ENCODE results near the gene PAM.

PAM gene

GRCh38 chr5:102860035-102860434 is 104.9 kb downstream of the PAM start:
- Histone ChIP-seq H3K4me3 (ENCODE audit: low read depth, low read length) (no peak overlapping the region), H3K4me1 (ENCODE audit: control insufficient read depth, insufficient read depth, low read length) (peaks cover 10% of the 10 kb centered on the region), H3K36me3 (ENCODE audit: control insufficient read depth, insufficient read depth, low read length) (no peaks in the 10 kb centered on the region), H3K9ac (ENCODE audit: low read length) (no peak overlapping the region), H3K9me3 (ENCODE audit: control insufficient read depth, insufficient read depth, low read depth, low read length) (no peaks in the 10 kb centered on the region), H3K27me3 (ENCODE audit: control insufficient read depth, insufficient read depth, low read length) (no peaks in the 10 kb centered on the region), H3K27ac (ENCODE audit: low read depth, low read length) (no peak overlapping the region)

- no peaks in the 10 kb centered on the region; the same call in 1 of the 2 replicates for H3K27me3 ChIP-seq (ENCODE audit: control insufficient read depth, insufficient read depth, low read length)
- no peaks in the 10 kb centered on the region for H3K36me3 ChIP-seq (ENCODE audit: control insufficient read depth, insufficient read depth, low read length)
- H3K4me1 ChIP-seq (ENCODE audit: control insufficient read depth, insufficient read depth, low read length) = peaks cover 21% of the 10 kb centered on the region
- H3K9me3 ChIP-seq (ENCODE audit: control insufficient read depth, insufficient read depth, low read depth, low read length) = no peaks in the 10 kb centered on the region
- H3K9ac ChIP-seq (ENCODE audit: low read length) = no peak overlapping the region
- H3K4me3 ChIP-seq (ENCODE audit: low read depth, low read length) = no peak overlapping the region
- no peak overlapping the region for H3K27ac ChIP-seq (ENCODE audit: low read depth, low read length)
Measured at GRCh38 chr5:102863058-102863457, 108.0 kb downstream of the PAM start.

DNA sequence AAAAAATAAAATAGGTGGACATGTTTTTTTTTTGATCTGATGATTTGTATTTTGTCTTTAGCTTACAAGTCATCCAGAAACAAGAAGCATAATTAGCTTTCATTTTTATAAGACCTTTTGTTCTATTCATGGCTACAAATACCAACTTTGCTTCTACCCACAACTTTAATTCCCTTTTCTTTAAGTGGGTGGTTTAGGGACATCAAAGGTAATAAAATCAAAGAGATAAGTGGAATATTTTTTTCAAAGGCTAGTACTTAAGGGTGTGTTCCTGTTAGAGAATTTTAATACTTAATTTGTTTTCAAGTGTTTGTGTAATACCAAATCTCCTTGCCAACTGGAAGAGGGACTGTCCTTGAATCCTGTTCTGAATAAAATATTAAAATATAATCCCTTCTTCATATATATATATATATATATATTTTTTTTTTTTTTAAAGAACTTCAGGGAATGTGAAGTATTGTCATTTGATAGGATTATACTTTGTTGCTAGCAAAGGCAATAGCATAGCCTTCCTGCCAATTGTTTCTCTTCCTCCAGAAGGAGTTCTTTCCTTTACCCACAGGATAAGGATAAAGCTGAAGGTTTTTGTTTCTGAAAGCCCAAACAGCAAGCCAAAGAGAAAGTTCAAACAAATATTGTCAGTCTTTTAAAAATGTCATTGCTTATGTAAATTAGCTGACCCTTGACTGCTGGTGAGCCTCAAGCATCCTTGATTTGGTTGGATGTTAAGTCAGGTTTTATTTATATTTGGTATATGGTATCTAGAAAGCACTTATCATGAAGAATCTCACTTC is 108.9 kb downstream of the PAM start:
- Histone ChIP-seq H3K27ac (ENCODE audit: low read depth, low read length) (no peak overlapping the region), H3K27me3 (ENCODE audit: control insufficient read depth, insufficient read depth, low read length) (no peaks in the 10 kb centered on the region; the same call in 1 of the 2 replicates), H3K4me3 (ENCODE audit: low read depth, low read length) (no peak overlapping the region)

DNA sequence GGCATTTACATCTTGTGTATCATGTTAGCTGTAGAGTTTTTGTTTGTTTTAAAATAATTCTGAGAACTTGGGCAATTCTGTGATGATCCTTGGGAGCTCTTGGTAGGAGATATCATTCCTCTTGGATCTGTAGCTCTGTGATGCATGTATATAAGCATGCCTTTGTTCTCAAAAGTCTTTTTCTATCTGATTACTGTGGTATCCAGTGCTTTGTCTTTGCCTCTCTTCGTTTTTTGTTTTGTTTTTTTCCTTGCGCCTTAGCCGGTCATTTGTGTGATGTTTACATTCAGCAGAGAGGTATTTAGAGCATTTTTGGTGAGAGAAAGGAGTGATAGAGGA is 110.0 kb downstream of the PAM start:
- no peaks in the 10 kb centered on the region for H3K9me3 ChIP-seq (ENCODE audit: control insufficient read depth, insufficient read depth, low read depth, low read length)
- H3K27me3 ChIP-seq (ENCODE audit: control insufficient read depth, insufficient read depth, low read length) = no peaks in the 10 kb centered on the region; the same call in 1 of the 2 replicates
- no peaks in the 10 kb centered on the region for H3K36me3 ChIP-seq (ENCODE audit: control insufficient read depth, insufficient read depth, low read length)
- H3K9ac ChIP-seq (ENCODE audit: low read length) = peak overlapping the region; percentile 0
- H3K27ac ChIP-seq (ENCODE audit: low read depth, low read length) = peak overlapping the region; percentile 13; the same call in 1 of the 2 replicates
- H3K4me3 ChIP-seq (ENCODE audit: low read depth, low read length) = peak overlapping the region; percentile 76
- H3K4me1 ChIP-seq (ENCODE audit: control insufficient read depth, insufficient read depth, low read length) = peaks cover 21% of the 10 kb centered on the region

More for the DNA sequence above, 108.9 kb downstream of the PAM start:
- Histone ChIP-seq H3K36me3 (ENCODE audit: control insufficient read depth, insufficient read depth, low read length) (no peaks in the 10 kb centered on the region), H3K9ac (ENCODE audit: low read length) (no peak overlapping the region), H3K4me1 (ENCODE audit: control insufficient read depth, insufficient read depth, low read length) (peaks cover 21% of the 10 kb centered on the region), H3K9me3 (ENCODE audit: control insufficient read depth, insufficient read depth, low read depth, low read length) (no peaks in the 10 kb centered on the region)

DNA sequence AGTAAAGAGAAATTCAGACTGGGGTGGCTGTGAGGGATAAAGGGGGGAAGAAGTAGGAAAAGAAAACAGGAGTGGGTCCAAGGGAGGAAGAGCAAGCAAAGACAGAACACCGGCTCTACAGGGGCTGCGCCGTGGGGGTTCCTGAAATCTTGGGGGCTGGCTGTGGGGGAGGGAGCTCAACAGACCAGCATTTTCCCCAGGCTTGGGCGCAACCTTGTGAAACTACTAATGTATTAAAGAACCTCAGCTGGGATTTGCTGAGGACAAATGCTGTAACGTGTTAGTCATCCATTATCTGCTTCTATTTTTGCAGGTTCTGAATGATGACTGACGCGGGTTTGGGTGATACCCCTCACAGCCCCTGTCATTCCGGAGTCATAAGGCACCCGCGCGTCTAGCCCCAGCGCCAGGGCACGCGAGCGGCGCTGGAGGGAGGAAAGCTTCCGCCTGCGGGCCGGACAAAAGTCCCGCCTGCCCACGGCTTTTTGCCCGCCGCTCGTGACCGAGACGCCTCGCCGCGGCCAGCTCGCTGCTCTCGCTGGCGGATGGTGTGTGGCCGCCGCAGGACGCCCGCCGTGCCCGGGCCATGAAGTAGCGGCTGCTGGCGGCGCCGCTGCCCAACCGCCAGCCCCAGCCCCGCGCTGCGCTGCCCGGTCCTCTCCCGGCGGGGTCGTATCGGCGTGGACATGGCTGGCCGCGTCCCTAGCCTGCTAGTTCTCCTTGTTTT is 110.6 kb downstream of the PAM start:
- Histone ChIP-seq H3K4me3 (ENCODE audit: low read depth, low read length) (peak overlapping the region; percentile 76), H3K27ac (ENCODE audit: low read depth, low read length) (no peak overlapping the region), H3K27me3 (ENCODE audit: control insufficient read depth, insufficient read depth, low read length) (no peaks in the 10 kb centered on the region; the same call in 1 of the 2 replicates), H3K36me3 (ENCODE audit: control insufficient read depth, insufficient read depth, low read length) (no peaks in the 10 kb centered on the region), H3K9me3 (ENCODE audit: control insufficient read depth, insufficient read depth, low read depth, low read length) (no peaks in the 10 kb centered on the region), H3K9ac (ENCODE audit: low read length) (peak overlapping the region; percentile 71), H3K4me1 (ENCODE audit: control insufficient read depth, insufficient read depth, low read length) (peaks cover 21% of the 10 kb centered on the region)

DNA sequence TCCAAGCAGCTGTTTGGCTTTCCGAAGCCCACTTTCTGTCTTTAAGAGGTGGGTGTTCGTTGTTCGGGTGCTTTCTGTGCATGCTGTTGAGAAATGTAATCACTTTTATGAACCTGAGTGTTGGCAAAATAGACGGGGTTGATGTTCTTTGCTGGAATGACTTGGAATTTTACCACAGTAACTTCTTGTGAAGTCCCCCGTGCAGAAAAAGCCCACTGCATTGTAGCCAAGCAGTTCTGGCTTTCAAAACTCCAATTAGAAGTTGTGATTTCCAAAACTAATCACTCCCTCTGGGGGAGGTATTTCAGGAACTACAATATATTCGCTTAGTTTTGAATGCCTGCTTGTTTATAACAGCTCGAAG is 111.1 kb downstream of the PAM start:
- Histone ChIP-seq H3K36me3 (ENCODE audit: control insufficient read depth, insufficient read depth, low read length) (no peaks in the 10 kb centered on the region), H3K27ac (ENCODE audit: low read depth, low read length) (no peak overlapping the region), H3K9ac (ENCODE audit: low read length) (peak overlapping the region; percentile 71), H3K4me1 (ENCODE audit: control insufficient read depth, insufficient read depth, low read length) (peaks cover 21% of the 10 kb centered on the region), H3K9me3 (ENCODE audit: control insufficient read depth, insufficient read depth, low read depth, low read length) (no peaks in the 10 kb centered on the region), H3K4me3 (ENCODE audit: low read depth, low read length) (peak overlapping the region; percentile 76), H3K27me3 (ENCODE audit: control insufficient read depth, insufficient read depth, low read length) (no peaks in the 10 kb centered on the region; the same call in 1 of the 2 replicates)

DNA sequence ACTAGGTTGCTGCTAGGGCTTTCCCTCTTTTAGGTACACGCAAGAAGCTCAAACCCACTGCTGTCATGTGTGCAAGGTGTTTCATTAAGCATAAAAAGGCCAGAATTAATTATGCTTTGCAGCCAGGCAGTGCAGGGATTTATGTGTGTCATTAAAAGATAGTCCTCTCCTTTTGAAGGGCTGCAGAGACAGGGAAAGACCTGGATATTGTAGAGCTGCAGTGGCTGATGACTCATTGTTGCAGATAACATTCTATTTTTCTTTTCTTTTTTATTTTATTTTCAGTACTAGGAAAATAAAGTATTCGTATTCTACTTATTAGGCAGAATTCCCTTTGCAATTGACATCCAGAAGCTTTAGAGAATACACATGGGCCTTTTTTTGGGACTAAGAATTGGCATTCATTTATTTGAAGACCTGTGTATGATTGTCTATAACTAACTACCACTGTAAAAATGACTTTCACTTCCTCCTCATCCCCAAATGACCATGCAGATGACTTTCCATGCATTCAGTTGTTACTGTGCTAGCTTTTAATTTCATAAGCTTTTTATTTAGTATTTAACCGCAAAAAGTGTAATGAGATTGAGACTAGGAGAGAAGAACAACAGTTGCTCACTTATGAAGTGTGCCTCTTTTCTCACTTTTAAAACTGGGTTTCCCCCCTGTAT is 113.0 kb downstream of the PAM start:
- Histone ChIP-seq H3K27ac (ENCODE audit: low read depth, low read length) (no peak overlapping the region), H3K4me3 (ENCODE audit: low read depth, low read length) (no peak overlapping the region), H3K9ac (ENCODE audit: low read length) (no peak overlapping the region), H3K4me1 (ENCODE audit: control insufficient read depth, insufficient read depth, low read length) (peaks cover 21% of the 10 kb centered on the region), H3K36me3 (ENCODE audit: control insufficient read depth, insufficient read depth, low read length) (no peaks in the 10 kb centered on the region), H3K27me3 (ENCODE audit: control insufficient read depth, insufficient read depth, low read length) (no peaks in the 10 kb centered on the region; the same call in 1 of the 2 replicates), H3K9me3 (ENCODE audit: control insufficient read depth, insufficient read depth, low read depth, low read length) (no peaks in the 10 kb centered on the region)

GRCh38 chr5:102869230-102869629 is 114.1 kb downstream of the PAM start:
- H3K9ac ChIP-seq (ENCODE audit: low read length) = no peak overlapping the region
- peaks cover 19% of the 10 kb centered on the region for H3K4me1 ChIP-seq (ENCODE audit: control insufficient read depth, insufficient read depth, low read length)
- no peaks in the 10 kb centered on the region; the same call in 1 of the 2 replicates for H3K27me3 ChIP-seq (ENCODE audit: control insufficient read depth, insufficient read depth, low read length)
- no peak overlapping the region for H3K4me3 ChIP-seq (ENCODE audit: low read depth, low read length)
- no peaks in the 10 kb centered on the region for H3K36me3 ChIP-seq (ENCODE audit: control insufficient read depth, insufficient read depth, low read length)
- no peaks in the 10 kb centered on the region for H3K9me3 ChIP-seq (ENCODE audit: control insufficient read depth, insufficient read depth, low read depth, low read length)
- H3K27ac ChIP-seq (ENCODE audit: low read depth, low read length) = no peak overlapping the region

DNA sequence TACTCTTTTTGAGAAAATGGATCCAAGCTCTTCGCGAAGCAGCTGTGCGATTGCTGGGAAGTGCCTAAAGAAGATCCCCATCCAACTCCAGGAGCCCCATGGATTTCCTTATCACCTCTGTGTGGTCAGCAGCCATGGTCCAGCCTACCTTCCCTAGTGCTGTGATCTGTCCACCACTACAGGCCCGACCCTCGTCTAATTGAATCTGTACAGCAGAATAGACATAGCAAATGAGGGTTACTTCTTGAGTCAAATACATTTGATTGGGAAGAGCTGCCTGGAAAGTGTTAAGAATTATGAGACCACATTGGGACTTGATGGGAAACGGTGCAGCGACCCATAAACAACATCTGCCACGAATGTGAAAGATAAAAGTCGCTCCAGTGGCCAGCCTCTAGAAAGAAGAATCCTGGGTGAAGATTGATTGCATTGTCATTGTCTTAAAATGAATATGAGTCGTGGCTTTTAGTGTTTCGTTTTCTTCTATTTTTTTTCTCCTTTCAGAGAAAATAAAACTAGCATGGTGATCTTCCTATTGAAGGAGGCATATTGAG is 118.4 kb downstream of the PAM start:
- Histone ChIP-seq H3K27me3 (ENCODE audit: control insufficient read depth, insufficient read depth, low read length) (no peaks in the 10 kb centered on the region), H3K36me3 (ENCODE audit: control insufficient read depth, insufficient read depth, low read length) (no peaks in the 10 kb centered on the region), H3K4me3 (ENCODE audit: low read depth, low read length) (no peak overlapping the region), H3K27ac (ENCODE audit: low read depth, low read length) (no peak overlapping the region), H3K9ac (ENCODE audit: low read length) (no peak overlapping the region), H3K9me3 (ENCODE audit: control insufficient read depth, insufficient read depth, low read depth, low read length) (no peaks in the 10 kb centered on the region), H3K4me1 (ENCODE audit: control insufficient read depth, insufficient read depth, low read length) (peaks cover 8% of the 10 kb centered on the region; the same call in 1 of the 2 replicates)

DNA sequence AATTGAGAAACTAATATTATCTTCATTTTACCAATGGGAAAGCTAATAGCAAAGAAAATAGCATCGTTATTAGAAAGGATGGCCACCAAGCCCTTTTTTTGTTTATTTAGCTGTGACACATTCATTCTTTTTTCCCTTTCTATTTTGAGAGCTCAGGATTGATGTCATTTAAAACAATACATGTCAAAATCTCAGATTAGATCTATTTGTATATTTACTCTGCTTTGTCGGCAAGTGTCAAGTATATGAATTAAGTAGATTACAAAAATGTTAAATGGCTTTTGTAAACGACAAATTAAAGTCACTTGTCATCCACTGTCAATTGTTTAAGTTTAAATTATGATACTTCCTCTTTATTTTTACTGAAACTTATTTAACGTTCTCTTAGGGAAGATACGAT is 118.9 kb downstream of the PAM start:
- no peaks in the 10 kb centered on the region for H3K36me3 ChIP-seq (ENCODE audit: control insufficient read depth, insufficient read depth, low read length)
- H3K27me3 ChIP-seq (ENCODE audit: control insufficient read depth, insufficient read depth, low read length) = no peaks in the 10 kb centered on the region
- peaks cover 8% of the 10 kb centered on the region; the same call in 1 of the 2 replicates for H3K4me1 ChIP-seq (ENCODE audit: control insufficient read depth, insufficient read depth, low read length)
- no peaks in the 10 kb centered on the region for H3K9me3 ChIP-seq (ENCODE audit: control insufficient read depth, insufficient read depth, low read depth, low read length)
- H3K9ac ChIP-seq (ENCODE audit: low read length) = no peak overlapping the region
- H3K27ac ChIP-seq (ENCODE audit: low read depth, low read length) = no peak overlapping the region
- no peak overlapping the region for H3K4me3 ChIP-seq (ENCODE audit: low read depth, low read length)

All from HUES6 (cell line).